ENCODE measurements around the gene SRP68.
A peak's percentile ranks its signal among the peaks of the same experiment; 100 is the strongest.

Gene SRP68

GRCh38 chr17:76014100-76014924 is 58.0 kb downstream of the SRP68 start:
- POLR2A ChIA-PET (ENCODE audit: low non-redundant PET): no interaction called here
- H3K27ac ChIP-seq: peak overlapping the region; percentile 6
- TF ChIP-seq CTCF (conservative IDR thresholded peaks at IDR 0.05; ENCODE audit: low read depth): peak; percentile 98
- peak; percentile 71 for DNase-seq (ENCODE audit: low spot score)
- CTCF ChIA-PET: interaction anchor here (0.6 to 1.6 kb wide), 20 partner anchors 9 to 1216 kb away, joined by 3 to 20 read pairs (median 4); no protein-coding TSS in a partner anchor

GRCh38 chr17:76013377-76013932 is 58.9 kb downstream of the SRP68 start:
- peak overlapping the region; percentile 6; the same call in 1 of the 2 replicates for H3K27ac ChIP-seq
- ChIA-PET POLR2A (ENCODE audit: low non-redundant PET) (no interaction called here), CTCF (interaction anchor here (0.6 to 1.8 kb wide), 11 partner anchors 10 to 1215 kb away, joined by 3 to 20 read pairs (median 4); partner anchors contain the start of gene CDK3)
- DNase-seq (ENCODE audit: low spot score): no peak
- no peak for TF ChIP-seq CTCF (conservative IDR thresholded peaks at IDR 0.05; ENCODE audit: low read depth)

GRCh38 chr17:76011951-76012350 is 60.4 kb downstream of the SRP68 start:
- H3K27ac ChIP-seq: peak overlapping the region; percentile 21; the same call in 1 of the 2 replicates
- DNase-seq (ENCODE audit: low spot score): no peak
- TF ChIP-seq CTCF (conservative IDR thresholded peaks at IDR 0.05; ENCODE audit: low read depth): no peak
- POLR2A ChIA-PET (ENCODE audit: low non-redundant PET): no interaction called here
- CTCF ChIA-PET: interaction anchor here (0.9 to 1.8 kb wide), 2 partner anchors 12 to 268 kb away, joined by 5 read pairs; partner anchors contain the start of gene CDK3

GRCh38 chr17:76009969-76010661 is 62.2 kb downstream of the SRP68 start:
- POLR2A ChIA-PET (ENCODE audit: low non-redundant PET): no interaction called here
- CTCF ChIA-PET: interaction anchor here (0.7 to 1.1 kb wide), 2 partner anchors 10 to 114 kb away, joined by 3 to 5 read pairs; partner anchors contain the start of gene CDK3
- H3K27ac ChIP-seq: no peak overlapping the region
- no peak for DNase-seq (ENCODE audit: low spot score)
- no peak for TF ChIP-seq CTCF (conservative IDR thresholded peaks at IDR 0.05; ENCODE audit: low read depth)

GRCh38 chr17:76009447-76009846 is 62.9 kb downstream of the SRP68 start:
- no peak overlapping the region for H3K27ac ChIP-seq
- no peak for TF ChIP-seq CTCF (conservative IDR thresholded peaks at IDR 0.05; ENCODE audit: low read depth)
- no peak for DNase-seq (ENCODE audit: low spot score)
- POLR2A ChIA-PET (ENCODE audit: low non-redundant PET): no interaction called here
- CTCF ChIA-PET: interaction anchor here (0.7 to 1.6 kb wide), 2 partner anchors 105 to 113 kb away, joined by 3 to 4 read pairs; partner anchors contain the start of gene MRPL38
